Mesothelial cell of epicardium (in vitro differentiated cells): Measurements from ENCODE around the gene SLC13A5. TPM values are rescaled to one million over a fixed set of nuclear protein-coding genes. Genes with fewer than 3 reads are reported as not detected.
"Not testable (repeated sequence)": the region's sequence is repeated elsewhere in the genome, so short reads cannot be mapped to it uniquely, and the experiment has no call there.

Experiments
- DNase-seq, 2 experiments: peaks; one replicate each; pipeline ENCODE4 v3.0.0; 2021; ENCODE audit warnings: low spot score in 2 of 2; ENCODE audit not compliant: unreplicated experiment in 2 of 2
- H3K27ac Mint-ChIP-seq: 2 replicates; pipeline ENCODE4 v1.8.0; 2021; ENCODE audit warnings: mixed read lengths
- H3K27me3 Mint-ChIP-seq: 2 replicates; pipeline ENCODE4 v1.8.0; 2021; ENCODE audit warnings: low read depth, mixed read lengths
- H3K36me3 Mint-ChIP-seq: 2 replicates; pipeline ENCODE4 v1.8.0; 2021; ENCODE audit warnings: mixed read lengths
- H3K4me1 Mint-ChIP-seq: 2 replicates; pipeline ENCODE4 v1.8.0; 2021; ENCODE audit warnings: mixed read lengths
- H3K4me3 Mint-ChIP-seq: 2 replicates; pipeline ENCODE4 v1.8.0; 2021; ENCODE audit warnings: mild to moderate bottlenecking, moderate library complexity, mixed read lengths
- H3K9me3 Mint-ChIP-seq: 2 replicates; pipeline ENCODE4 v1.8.0; 2021; ENCODE audit warnings: mixed read lengths
- CTCF ChIP-seq: fragments of 200-600 bp; sonication (generic); IDR thresholded peaks from one replicate; pipeline ENCODE4 v1.5.0; 2021; ENCODE audit warnings: antibody characterized with exemption; ENCODE audit not compliant: unreplicated experiment
- total RNA-seq: library from RNA; stranded (reverse); gene quantifications from 3 replicates; pipeline ENCODE4 v1.2.1, GENCODE V29; 2021

Gene SLC13A5
- total RNA-seq, 1 donor from 2014 or later: 0.18 TPM

GRCh38 chr17:6657633-6658287 is 55.4 kb downstream of the SLC13A5 start:
- Mint-ChIP-seq H3K36me3 (peaks cover 2% of the 10 kb centered on the region), H3K4me3 (peak overlapping the region; percentile 56), H3K9me3 (no peaks in the 10 kb centered on the region), H3K27me3 (peaks cover 84% of the 10 kb centered on the region), H3K27ac (no peak overlapping the region), H3K4me1 (peaks cover 29% of the 10 kb centered on the region)
- TF ChIP-seq CTCF: no peak
- no peak for DNase-seq

DNA sequence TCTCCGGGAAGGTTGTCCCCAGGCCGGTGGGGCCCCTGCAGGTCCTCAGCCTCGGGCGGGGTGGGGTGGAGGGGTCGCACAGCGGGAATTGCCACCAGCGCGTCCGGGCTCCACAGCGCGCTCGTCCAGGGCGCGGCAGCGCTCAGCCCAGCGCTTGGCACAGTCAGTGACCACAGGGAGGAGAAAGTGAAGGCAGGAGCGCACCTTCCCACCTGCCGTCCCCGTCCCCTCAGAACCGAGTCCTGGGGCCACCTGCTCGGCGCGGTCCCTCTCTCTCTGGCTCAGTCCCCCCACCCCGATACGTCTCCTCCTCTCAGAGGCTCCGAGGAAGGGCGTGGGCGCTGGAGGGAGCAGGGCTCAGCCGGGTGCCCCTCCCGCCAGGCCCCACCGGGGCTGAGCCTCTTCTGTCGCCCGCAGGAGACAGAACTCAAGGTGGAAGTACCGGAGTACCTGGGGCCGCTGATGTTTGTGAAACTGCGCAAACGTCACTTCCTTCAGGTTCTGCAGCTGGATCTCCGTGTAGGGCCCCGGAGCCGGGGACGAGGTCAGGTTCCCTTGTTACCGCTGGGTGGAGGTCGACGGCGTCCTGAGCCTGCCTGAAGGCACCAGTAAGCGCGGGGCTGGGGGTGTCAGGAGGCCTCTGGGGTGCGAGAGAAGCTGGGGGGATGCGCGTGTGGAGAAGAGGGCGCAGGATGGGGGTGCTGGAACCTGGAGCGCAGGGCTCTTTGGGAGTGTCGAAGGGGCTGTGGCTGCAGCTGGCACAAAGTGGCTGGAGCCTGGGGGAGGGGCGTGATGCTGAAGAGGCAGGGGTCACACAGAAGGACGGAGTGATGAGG is 56.2 kb downstream of the SLC13A5 start:
- not testable (repeated sequence) for H3K9me3 Mint-ChIP-seq, H3K27ac Mint-ChIP-seq, H3K36me3 Mint-ChIP-seq, DNase-seq
- Mint-ChIP-seq H3K4me3 (peak overlapping the region; percentile 56), H3K27me3 (peaks cover 77% of the 10 kb centered on the region), H3K4me1 (peaks cover 34% of the 10 kb centered on the region)

DNA sequence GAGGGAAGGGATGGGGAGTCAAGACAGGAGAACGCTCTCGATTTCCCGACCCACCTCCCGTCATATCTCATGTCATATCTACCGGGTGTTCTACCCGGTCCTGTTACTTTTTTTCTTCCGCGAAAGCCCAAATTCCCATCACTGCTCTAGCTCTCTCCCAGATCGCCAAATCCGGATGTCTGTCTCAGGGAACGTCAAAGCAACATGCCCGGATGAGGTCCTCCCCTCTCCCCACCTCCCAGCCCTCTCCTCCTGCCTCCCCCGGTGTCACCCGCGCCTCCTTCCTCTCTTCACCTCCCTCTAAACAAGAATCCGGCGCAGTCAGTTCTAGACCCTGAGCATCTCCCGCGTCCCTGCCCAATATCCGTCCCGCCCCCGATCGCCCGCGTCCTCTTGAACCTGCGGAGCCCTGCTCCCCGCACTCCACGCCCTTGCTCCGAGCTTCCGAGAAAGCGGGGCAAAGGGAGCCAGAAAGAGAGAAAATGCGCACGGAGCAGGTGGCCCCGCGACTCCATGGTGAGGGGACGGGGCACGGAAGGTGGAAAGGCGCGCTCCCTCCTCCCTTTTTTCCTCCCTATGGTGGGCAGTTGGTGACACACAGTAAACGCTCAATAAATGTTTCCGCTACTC is 57.3 kb downstream of the SLC13A5 start:
- Mint-ChIP-seq H3K27me3 (peaks cover 67% of the 10 kb centered on the region), H3K4me3 (peak overlapping the region; percentile 65), H3K27ac (peak overlapping the region; percentile 3), H3K4me1 (peaks cover 36% of the 10 kb centered on the region)
- DNase-seq, H3K9me3 Mint-ChIP-seq, H3K36me3 Mint-ChIP-seq: not testable (repeated sequence)

DNA sequence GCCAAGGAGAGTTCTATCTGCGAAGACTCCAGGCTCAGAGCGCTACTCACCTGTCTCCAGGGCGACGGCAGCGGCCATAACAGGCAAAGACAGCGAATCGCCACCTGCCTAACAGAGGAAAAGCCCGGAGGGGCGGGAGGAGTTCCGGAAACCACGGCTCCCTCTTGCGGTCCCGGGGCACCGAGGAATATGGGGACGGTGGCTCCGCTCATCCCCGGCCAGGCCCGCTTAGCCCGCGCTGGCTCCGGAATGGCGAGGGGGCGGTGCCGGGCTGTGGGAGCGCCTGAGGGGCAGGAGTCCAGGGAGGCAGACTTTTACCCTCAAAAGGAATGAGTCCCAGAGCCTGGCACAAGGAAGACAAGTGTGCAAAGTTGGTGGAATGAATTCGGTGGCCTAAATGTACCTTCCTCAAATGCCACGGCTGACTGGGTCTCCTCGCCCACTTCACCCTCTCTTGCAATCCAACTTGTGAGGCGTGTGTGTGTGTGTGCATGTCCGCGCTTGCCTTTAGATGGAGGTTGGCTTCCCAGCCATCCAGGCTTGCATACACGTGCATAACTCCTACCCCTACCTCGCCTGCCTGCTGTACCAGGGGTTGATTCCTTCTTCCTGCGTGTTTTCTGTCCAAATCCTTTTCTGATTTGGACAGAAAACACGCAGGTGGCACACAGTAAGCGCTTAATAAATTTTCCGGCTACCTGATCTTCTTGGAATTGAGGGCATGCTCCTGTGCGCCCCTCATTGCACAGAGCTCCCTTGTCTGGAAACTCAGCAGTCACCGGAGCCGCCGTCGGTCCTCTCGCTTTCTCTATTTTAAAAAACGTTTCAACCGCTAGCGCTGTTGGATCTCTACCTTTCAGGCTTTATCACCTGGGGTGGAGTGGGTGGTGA is 58.1 kb downstream of the SLC13A5 start:
- DNase-seq: peak in 1 of 2 experiments; percentile 56
- Mint-ChIP-seq H3K9me3 (no peaks in the 10 kb centered on the region), H3K4me3 (peak overlapping the region; percentile 64), H3K4me1 (peaks cover 42% of the 10 kb centered on the region), H3K36me3 (peaks cover 2% of the 10 kb centered on the region), H3K27ac (peak overlapping the region; percentile 3), H3K27me3 (peaks cover 59% of the 10 kb centered on the region)
- TF ChIP-seq CTCF: no peak

- H3K9me3 Mint-ChIP-seq: no peaks in the 10 kb centered on the region
- no peak overlapping the region for H3K27ac Mint-ChIP-seq
- peaks cover 4% of the 10 kb centered on the region for H3K36me3 Mint-ChIP-seq
- DNase-seq: no peak
- peaks cover 33% of the 10 kb centered on the region for H3K27me3 Mint-ChIP-seq
- H3K4me1 Mint-ChIP-seq: peaks cover 49% of the 10 kb centered on the region
- peak overlapping the region; percentile 100 for H3K4me3 Mint-ChIP-seq
- no peak for TF ChIP-seq CTCF
Measured at GRCh38 chr17:6651919-6652452, 61.2 kb downstream of the SLC13A5 start.

GRCh38 chr17:6651354-6651918 is 61.7 kb downstream of the SLC13A5 start, which contains the start of the genes C17orf100 and MED31:
TSS of gene C17orf100 (plus strand) at chr17:6651762. CDS start at chr17:6651914, 152 bp downstream.
TSS of gene MED31 (minus strand) at chr17:6651605. CDS start at chr17:6651528, 77 bp downstream.
- H3K4me1 Mint-ChIP-seq: peaks cover 49% of the 10 kb centered on the region
- H3K4me3 Mint-ChIP-seq: peak within 1 kb of the TSS; percentile 100
- peak within 1 kb of the TSS; percentile 100 for H3K27ac Mint-ChIP-seq
- DNase-seq: peak; percentile 84 to 95
- H3K27me3 Mint-ChIP-seq: peaks cover 31% of the 10 kb centered on the region
- peaks cover 4% of the 10 kb centered on the region for H3K36me3 Mint-ChIP-seq
- TF ChIP-seq CTCF: no peak
- no peaks in the 10 kb centered on the region for H3K9me3 Mint-ChIP-seq
